RWPE2 (cell line): ENCODE measurements around the gene PKIG.
A peak's percentile ranks its signal among the peaks of the same experiment; 100 is the strongest.

ENCODE experiments used
- ATAC-seq: fragments of 200-7000 bp; cut with Tn5 transposase; 3 replicates; pipeline ENCODE4 v1.9.1; 2021; ENCODE audit warnings: low read depth
- DNase-seq: peaks from one replicate; pipeline ENCODE4 v3.0.0-alpha.2; 2020; ENCODE audit warnings: low spot score
- H3K27ac ChIP-seq: fragments of 450-650 bp; 2 replicates; pipeline ENCODE4 v1.5.1; 2017; ENCODE audit warnings: mild to moderate bottlenecking; ENCODE audit not compliant: poor library complexity, severe bottlenecking
- H3K27me3 ChIP-seq: fragments of 250-450 bp; sonication (Bioruptor Pico); 2 replicates; pipeline ENCODE4 v1.5.1; 2021; ENCODE audit warnings: mild to moderate bottlenecking, moderate library complexity; ENCODE audit not compliant: insufficient read depth, poor library complexity, severe bottlenecking
- H3K36me3 ChIP-seq: fragments of 250-450 bp; sonication (Bioruptor Pico); 2 replicates; pipeline ENCODE4 v1.5.1; 2020; ENCODE audit warnings: low read depth, mild to moderate bottlenecking, moderate library complexity
- H3K4me1 ChIP-seq: fragments of 250-450 bp; sonication (Bioruptor Pico); 2 replicates; pipeline ENCODE4 v1.5.1; 2021; ENCODE audit warnings: mild to moderate bottlenecking, moderate library complexity; ENCODE audit not compliant: insufficient read depth, poor library complexity, severe bottlenecking
- H3K4me3 ChIP-seq: fragments of 250-450 bp; sonication (Bioruptor Pico); 2 replicates; pipeline ENCODE4 v1.5.1; 2021; ENCODE audit warnings: mild to moderate bottlenecking, moderate library complexity; ENCODE audit not compliant: severe bottlenecking
- H3K9me3 ChIP-seq: fragments of 250-450 bp; sonication (Bioruptor Pico); 2 replicates; pipeline ENCODE4 v1.5.1; 2021; ENCODE audit warnings: mild to moderate bottlenecking, moderate library complexity; ENCODE audit not compliant: severe bottlenecking
- CTCF ChIP-seq: fragments of 450-650 bp; IDR thresholded peaks from one replicate; pipeline ENCODE4 v1.5.1; 2017; ENCODE audit warnings: mild to moderate bottlenecking, moderate library complexity; ENCODE audit not compliant: poor library complexity, severe bottlenecking

The PKIG gene

GRCh38 chr20:44624743-44625271 is 42.4 kb downstream of the PKIG start:
- Histone ChIP-seq H3K9me3 (no peaks in the 10 kb centered on the region), H3K27ac (no peak overlapping the region), H3K4me3 (no peak overlapping the region), H3K27me3 (no peaks in the 10 kb centered on the region), H3K4me1 (no peaks in the 10 kb centered on the region), H3K36me3 (peaks cover 42% of the 10 kb centered on the region)
- TF ChIP-seq CTCF: no peak
- DNase-seq: no peak
- no peak for ATAC-seq

GRCh38 chr20:44625361-44625760 is 43.0 kb downstream of the PKIG start:
- Histone ChIP-seq H3K4me1 (no peaks in the 10 kb centered on the region), H3K4me3 (no peak overlapping the region), H3K27me3 (no peaks in the 10 kb centered on the region), H3K27ac (no peak overlapping the region), H3K9me3 (no peaks in the 10 kb centered on the region), H3K36me3 (peaks cover 36% of the 10 kb centered on the region)
- DNase-seq (peak; percentile 83), ATAC-seq (no peak)
- no peak for TF ChIP-seq CTCF

GRCh38 chr20:44626278-44626677 is 43.9 kb downstream of the PKIG start:
- Histone ChIP-seq H3K4me3 (no peak overlapping the region), H3K4me1 (no peaks in the 10 kb centered on the region), H3K9me3 (no peaks in the 10 kb centered on the region), H3K36me3 (peaks cover 30% of the 10 kb centered on the region), H3K27me3 (no peaks in the 10 kb centered on the region), H3K27ac (no peak overlapping the region)
- ATAC-seq: no peak
- peak; percentile 75 for DNase-seq
- TF ChIP-seq CTCF: no peak

GRCh38 chr20:44627364-44628010 is 45.1 kb downstream of the PKIG start:
- no peak for TF ChIP-seq CTCF
- DNase-seq (no peak), ATAC-seq (no peak)
- no peaks in the 10 kb centered on the region for H3K27me3 ChIP-seq
- H3K36me3 ChIP-seq: peaks cover 22% of the 10 kb centered on the region
- H3K27ac ChIP-seq: no peak overlapping the region
- H3K4me3 ChIP-seq: no peak overlapping the region
- H3K4me1 ChIP-seq: no peaks in the 10 kb centered on the region
- no peaks in the 10 kb centered on the region for H3K9me3 ChIP-seq

GRCh38 chr20:44629017-44629385 is 46.6 kb downstream of the PKIG start:
- DNase-seq (peak; percentile 80), ATAC-seq (no peak)
- H3K36me3 ChIP-seq: peaks cover 12% of the 10 kb centered on the region

More at GRCh38 chr20:44629017-44629385, 46.6 kb downstream of the PKIG start:
- no peak for TF ChIP-seq CTCF
- no peaks in the 10 kb centered on the region for H3K9me3 ChIP-seq
- no peak overlapping the region for H3K4me3 ChIP-seq
- H3K27ac ChIP-seq: no peak overlapping the region
- no peaks in the 10 kb centered on the region for H3K4me1 ChIP-seq
- H3K27me3 ChIP-seq: no peaks in the 10 kb centered on the region
